Endothelial cell of umbilical vein (primary cell): Measurements from ENCODE around the gene TRIM71. TPM values are rescaled to one million over a fixed set of nuclear protein-coding genes. Genes with fewer than 3 reads are reported as not detected.

Experiments used
- BruUV-seq: library from RNA; stranded (reverse); fragments of 400-500 nt; replicated peaks from 2 replicates; lab custom pipeline; 2021; lab: Mats Ljungman, UMichigan
- CTCF ChIA-PET: fragments of 300-600, 350-600 bp; sonication (Branson Sonifier 250); formaldehyde crosslinking; loops from one replicate; lab custom pipeline; 2021; ENCODE audit warnings: antibody characterized with exemption, inconsistent platforms; lab: Charles Lee
- POLR2A ChIA-PET: fragments of 300-600, 350-600 bp; sonication (Branson Sonifier 250); formaldehyde crosslinking; loops from one replicate; lab custom pipeline; 2021; ENCODE audit warnings: antibody characterized with exemption, inconsistent platforms; lab: Charles Lee
- DNase-seq: peaks from one replicate; pipeline ENCODE4 v3.0.0-alpha.2; 2011; ENCODE audit warnings: low read depth, low spot score
- FAIRE-seq: peaks from 2 replicates; lab custom pipeline; 2011; peaks lifted over from hg19 to GRCh38; lab: Jason Lieb, UNC
- H2AFZ ChIP-seq: 2 replicates; pipeline ENCODE4 v1.6.0; 2012; ENCODE audit warnings: low read depth, low read length, control low read depth, inconsistent platforms
- H3K27ac ChIP-seq: 2 replicates; pipeline ENCODE4 v1.5.1; 2011; ENCODE audit warnings: low read depth, mild to moderate bottlenecking, control low read depth, low read length, moderate library complexity; ENCODE audit not compliant: insufficient read depth
- H3K27me3 ChIP-seq, 2 experiments: 2 replicates each; pipeline versions ENCODE4 v1.6.0 to v1.6.1; 2011; ENCODE audit warnings: low read length in 2 of 2, mixed read lengths in 1 of 2; ENCODE audit not compliant: control insufficient read depth in 2 of 2, insufficient read depth in 2 of 2
- H3K36me3 ChIP-seq, 2 experiments: 2 replicates in 1 of 2; 3 replicates in 1 of 2; pipeline ENCODE4 v1.5.1; 2011; ENCODE audit warnings: low read length in 2 of 2, mild to moderate bottlenecking in 1 of 2, moderate library complexity in 1 of 2; ENCODE audit not compliant: control insufficient read depth in 2 of 2, insufficient read depth in 2 of 2; ENCODE audit errors: extremely low read depth in 1 of 2
- H3K4me1 ChIP-seq: 3 replicates; pipeline ENCODE4 v1.5.1; 2011; ENCODE audit warnings: mild to moderate bottlenecking, low read length; ENCODE audit not compliant: control insufficient read depth, insufficient read depth; ENCODE audit errors: extremely low read depth
- H3K4me2 ChIP-seq: 2 replicates; pipeline ENCODE4 v1.6.1; 2011; ENCODE audit warnings: low read length, control low read depth, mixed read lengths; ENCODE audit not compliant: insufficient read depth
- H3K4me3 ChIP-seq, 3 experiments: fragments of 200-600 bp in 1 of 3; sonication (generic), shearing (Covaris generic) in 1 of 3; replicated peaks in 1 of 3; 2 replicates each; pipeline ENCODE4 v1.5.1; 2011 to 2016; ENCODE audit warnings: control low read depth in 3 of 3, low read length in 3 of 3, mild to moderate bottlenecking in 2 of 3, inconsistent platforms in 1 of 3, low read depth in 1 of 3, moderate library complexity in 1 of 3; ENCODE audit not compliant: insufficient read depth in 1 of 3
- H3K79me2 ChIP-seq: 2 replicates; pipeline ENCODE4 v1.6.0; 2012; ENCODE audit warnings: low read length, inconsistent platforms; ENCODE audit not compliant: control insufficient read depth, insufficient read depth
- H3K9ac ChIP-seq: replicated peaks from 2 replicates; pipeline ENCODE3; 2011; ENCODE audit warnings: low read length, control low read depth; ENCODE audit not compliant: insufficient read depth; ENCODE audit errors: extremely low read depth
- H3K9me1 ChIP-seq: replicated peaks from 3 replicates; pipeline ENCODE4 v1.6.0; 2011; ENCODE audit warnings: mild to moderate bottlenecking, low read length; ENCODE audit not compliant: control insufficient read depth, insufficient read depth; ENCODE audit errors: extremely low read depth
- H3K9me3 ChIP-seq: replicated peaks from 2 replicates; pipeline ENCODE4 v1.5.1; 2012; ENCODE audit warnings: low read length, inconsistent platforms; ENCODE audit not compliant: control insufficient read depth, insufficient read depth
- H4K20me1 ChIP-seq: replicated peaks from 2 replicates; pipeline ENCODE3; 2011; ENCODE audit warnings: mild to moderate bottlenecking, low read length; ENCODE audit not compliant: control insufficient read depth, insufficient read depth; ENCODE audit errors: extremely low read depth
- EZH2 ChIP-seq: IDR thresholded peaks from 2 replicates; pipeline ENCODE4 v1.6.1; 2012; ENCODE audit warnings: borderline replicate concordance, low read depth, mild to moderate bottlenecking, moderate library complexity, low read length, inconsistent platforms; ENCODE audit not compliant: severe bottlenecking
- FOS ChIP-seq: IDR thresholded peaks from 2 replicates; pipeline ENCODE4 v1.6.1; 2011; ENCODE audit warnings: mild to moderate bottlenecking, low read length, moderate library complexity, borderline replicate concordance; ENCODE audit not compliant: insufficient read depth
- GATA2 ChIP-seq: IDR thresholded peaks from 2 replicates; pipeline ENCODE4 v1.7.0; 2011; ENCODE audit warnings: low read depth, mild to moderate bottlenecking, moderate library complexity, mixed read lengths, low read length; ENCODE audit not compliant: insufficient read length, insufficient read depth
- JUN ChIP-seq: IDR thresholded peaks from 2 replicates; pipeline ENCODE4 v1.6.1; 2011; ENCODE audit warnings: borderline replicate concordance, low read depth; ENCODE audit not compliant: insufficient read length, insufficient read depth
- MAX ChIP-seq: IDR thresholded peaks from 2 replicates; pipeline ENCODE4 v1.6.1; 2011; ENCODE audit not compliant: insufficient read depth, insufficient read length
- MYC ChIP-seq: IDR thresholded peaks from one replicate; pipeline ENCODE4 v1.6.1; 2011; ENCODE audit warnings: mild to moderate bottlenecking, low read depth, low read length
- POLR2A ChIP-seq: IDR thresholded peaks from 2 replicates; pipeline ENCODE4 v1.6.1; 2012; ENCODE audit warnings: low read depth, mild to moderate bottlenecking, control low read depth, low read length
- POLR2AphosphoS5 ChIP-seq: IDR thresholded peaks from 2 replicates; pipeline ENCODE4 v1.6.1; 2012; ENCODE audit warnings: low read depth, mild to moderate bottlenecking, control low read depth, low read length, moderate library complexity; ENCODE audit not compliant: insufficient read depth
- dilution Hi-C: fragments of 300-500 bp; cut with MboI; formaldehyde crosslinking; loops from one replicate; pipeline ENCODE4 v1.15.0; 2019; ENCODE audit warnings: low sequenced_read_pairs; ENCODE audit not compliant: extremely low pct_ligation_motif_present
- intact Hi-C: fragments of 100-400 bp; cut with micrococcal nuclease; formaldehyde crosslinking; loops from one replicate; pipeline ENCODE4 v1.10.0; 2022
- polyA plus RNA-seq, 4 experiments: library from polyadenylated mRNA; depleted of rRNA in 3 of 4; stranded (reverse) in 3 of 4; unstranded in 1 of 4; fragments of >200 nt; gene quantifications; 2 replicates each; pipeline versions ENCODE4 v1.2.1 to v1.2.3, GENCODE V29; 2011 to 2012; ENCODE audit warnings: missing spikeins in 1 of 4
- total RNA-seq: library from RNA; stranded (reverse); gene quantifications from 2 replicates; pipeline ENCODE4 v1.2.3, GENCODE V29; 2021
- TF ChIP-seq, protein P1 (sequence below), 2 donors: IDR thresholded peaks; 1 replicate in 1 of 2; 2 replicates in 1 of 2; pipeline ENCODE4 v1.5.1; 2011; ENCODE audit warnings: low read length in 2 of 2, mild to moderate bottlenecking in 2 of 2, moderate library complexity in 2 of 2, control low read depth in 1 of 2, inconsistent platforms in 1 of 2, low read depth in 1 of 2; ENCODE audit not compliant: insufficient read depth in 1 of 2; ENCODE audit errors: extremely low read depth in 1 of 2

TRIM71 gene
- total and polyA plus RNA-seq, 2 donors (not counting 3 experiments of a cell fraction or from before 2014, with no cell fraction given): not detected

- dilution Hi-C loops: no loop called here
- POLR2A ChIA-PET: interaction anchor here (0.5 kb wide), 1 partner anchor 20 kb away, joined by 3 read pairs; no protein-coding TSS in a partner anchor
- no peak overlapping the region for H3K27ac ChIP-seq
- H3K36me3 ChIP-seq: no peaks in the 10 kb centered on the region
- FAIRE-seq (no peak), DNase-seq (no peak)
- BruUV-seq: no TSS peak
- no peaks in the 10 kb centered on the region for H3K79me2 ChIP-seq
- H3K4me3 ChIP-seq: no peak overlapping the region
- no peaks in the 10 kb centered on the region for H4K20me1 ChIP-seq
- no peaks in the 10 kb centered on the region for H3K9me3 ChIP-seq
- no peaks in the 10 kb centered on the region for H3K4me1 ChIP-seq
- peaks cover 3 to 13% of the 10 kb centered on the region in 2 experiments for H3K27me3 ChIP-seq
- CTCF ChIA-PET: interaction anchor here (1.0 to 1.5 kb wide), 3 partner anchors 12 to 33 kb away, joined by 3 read pairs; no protein-coding TSS in a partner anchor
- no peaks in the 10 kb centered on the region for H3K9me1 ChIP-seq
- H3K9ac ChIP-seq: no peak overlapping the region
- H2AFZ ChIP-seq: no peak overlapping the region
- intact Hi-C loops: no loop called here
- no peak overlapping the region for H3K4me2 ChIP-seq
- TF ChIP-seq MYC (no peak), GATA2 (no peak), MAX (no peak), POLR2AphosphoS5 (no peak), EZH2 (no peak), JUN (no peak), FOS (no peak), POLR2A (no peak)
- TF ChIP-seq, protein P1, sequence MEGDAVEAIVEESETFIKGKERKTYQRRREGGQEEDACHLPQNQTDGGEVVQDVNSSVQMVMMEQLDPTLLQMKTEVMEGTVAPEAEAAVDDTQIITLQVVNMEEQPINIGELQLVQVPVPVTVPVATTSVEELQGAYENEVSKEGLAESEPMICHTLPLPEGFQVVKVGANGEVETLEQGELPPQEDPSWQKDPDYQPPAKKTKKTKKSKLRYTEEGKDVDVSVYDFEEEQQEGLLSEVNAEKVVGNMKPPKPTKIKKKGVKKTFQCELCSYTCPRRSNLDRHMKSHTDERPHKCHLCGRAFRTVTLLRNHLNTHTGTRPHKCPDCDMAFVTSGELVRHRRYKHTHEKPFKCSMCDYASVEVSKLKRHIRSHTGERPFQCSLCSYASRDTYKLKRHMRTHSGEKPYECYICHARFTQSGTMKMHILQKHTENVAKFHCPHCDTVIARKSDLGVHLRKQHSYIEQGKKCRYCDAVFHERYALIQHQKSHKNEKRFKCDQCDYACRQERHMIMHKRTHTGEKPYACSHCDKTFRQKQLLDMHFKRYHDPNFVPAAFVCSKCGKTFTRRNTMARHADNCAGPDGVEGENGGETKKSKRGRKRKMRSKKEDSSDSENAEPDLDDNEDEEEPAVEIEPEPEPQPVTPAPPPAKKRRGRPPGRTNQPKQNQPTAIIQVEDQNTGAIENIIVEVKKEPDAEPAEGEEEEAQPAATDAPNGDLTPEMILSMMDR (IDR thresholded peaks at IDR 0.05; ENCODE audit: extremely low read depth in 1 of 2, insufficient read depth in 1 of 2, low read depth in 1 of 2, low read length in 2 of 2): no peak
Observed at GRCh38 chr3:32850636-32851035, 32.8 kb downstream of the TRIM71 start.
